ENCODE measurements around the gene EFTUD2.

EFTUD2 gene

GRCh38 chr17:44925731-44926697 is 26.8 kb upstream of the EFTUD2 start:
- DNase-seq = no peak

- peak; percentile 34 for DNase-seq
These were observed 24.9 kb upstream of the EFTUD2 start for GRCh38 chr17:44924107-44924544.

GRCh38 chr17:44922746-44923470 is 23.7 kb upstream of the EFTUD2 start:
- DNase-seq = no peak

- no peak for DNase-seq
These were observed 22.9 kb upstream of the EFTUD2 start for GRCh38 chr17:44922136-44922535.

- no peak for DNase-seq
These were observed 22.1 kb upstream of the EFTUD2 start for GRCh38 chr17:44921122-44921882.

GRCh38 chr17:44920565-44920940 is 21.3 kb upstream of the EFTUD2 start:
- DNase-seq = no peak

- DNase-seq = peak; percentile 69
These were observed 20.8 kb upstream of the EFTUD2 start for GRCh38 chr17:44919885-44920564.

GRCh38 chr17:44919411-44919810 is 20.2 kb upstream of the EFTUD2 start:
- DNase-seq = no peak

- no peak for DNase-seq
These were observed 18.8 kb upstream of the EFTUD2 start for GRCh38 chr17:44918006-44918405.

GRCh38 chr17:44917456-44917855 is 18.2 kb upstream of the EFTUD2 start:
- no peak for DNase-seq

- peak; percentile 29 for DNase-seq
These were observed 17.6 kb upstream of the EFTUD2 start for GRCh38 chr17:44916781-44917241.

- no peak for DNase-seq
These were observed 16.9 kb upstream of the EFTUD2 start for GRCh38 chr17:44915862-44916780.

- no peak for DNase-seq
These were observed 16.1 kb upstream of the EFTUD2 start, which contains the start of gene GFAP for GRCh38 chr17:44915321-44915726. Gene GFAP (minus strand): TSS chr17:44915500. CDS start chr17:44915486, 14 bp downstream.

- DNase-seq = no peak
These were observed 15.5 kb upstream of the EFTUD2 start for GRCh38 chr17:44914698-44915271.

GRCh38 chr17:44914148-44914547 is 14.9 kb upstream of the EFTUD2 start:
- no peak for DNase-seq

- DNase-seq = no peak
These were observed 14.4 kb upstream of the EFTUD2 start for GRCh38 chr17:44913676-44914075.

- no peak for DNase-seq
These were observed 13.7 kb upstream of the EFTUD2 start for GRCh38 chr17:44912763-44913544.

- DNase-seq = peak; percentile 9
These were observed 12.1 kb upstream of the EFTUD2 start for GRCh38 chr17:44911133-44912001.
